Activated naive CD4-positive, alpha-beta T cell treated with anti-CD3 and anti-CD28 coated beads, Interleukin-2, amount 50 U/mL, for 24 hours (primary cell): ENCODE results near the gene ABL2.
"Not testable (repeated sequence)": the region's sequence is repeated elsewhere in the genome, so short reads cannot be mapped to it uniquely, and the experiment has no call there.

Experiments used
- H3K27ac Mint-ChIP-seq: one replicate; pipeline ENCODE4 v1.8.0; 2021; ENCODE audit warnings: mild to moderate bottlenecking, mixed read lengths
- H3K27me3 Mint-ChIP-seq: one replicate; pipeline ENCODE4 v1.8.0; 2021; ENCODE audit warnings: mixed read lengths
- H3K36me3 Mint-ChIP-seq: one replicate; pipeline ENCODE4 v1.8.0; 2021; ENCODE audit warnings: mixed read lengths
- H3K4me1 Mint-ChIP-seq: one replicate; pipeline ENCODE4 v1.8.0; 2021; ENCODE audit warnings: mixed read lengths
- H3K4me3 Mint-ChIP-seq: one replicate; pipeline ENCODE4 v1.8.0; 2021; ENCODE audit warnings: mild to moderate bottlenecking, mixed read lengths
- H3K9me3 Mint-ChIP-seq: one replicate; pipeline ENCODE4 v1.8.0; 2021; ENCODE audit warnings: mixed read lengths

ABL2 gene

DNA sequence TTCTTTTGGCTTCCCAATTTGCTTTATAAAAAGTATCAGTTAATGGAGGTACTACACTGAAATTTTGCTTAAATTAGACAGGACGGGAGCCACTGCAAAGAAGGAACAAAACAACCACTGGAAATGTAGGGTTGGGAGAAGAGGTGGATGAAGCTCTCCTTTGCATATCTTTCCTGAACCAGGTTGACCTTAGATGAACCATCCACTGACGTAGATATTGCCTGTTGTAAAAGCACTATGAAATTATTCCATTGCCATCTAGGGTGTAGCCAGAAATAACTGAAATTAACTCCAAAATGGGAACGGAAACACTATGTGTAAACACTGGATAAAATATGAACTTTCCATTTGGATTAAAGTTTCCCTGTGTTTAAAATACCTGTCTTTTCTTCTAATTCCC lies 1.2 kb upstream of the ABL2 start:
- peaks cover 40% of the 10 kb centered on the region for H3K4me1 Mint-ChIP-seq
- peak overlapping the region; percentile 90 for H3K4me3 Mint-ChIP-seq
- no peak overlapping the region for H3K27ac Mint-ChIP-seq
- H3K9me3 Mint-ChIP-seq, result no peaks in the 10 kb centered on the region
- H3K27me3 Mint-ChIP-seq, result no peaks in the 10 kb centered on the region
- H3K36me3 Mint-ChIP-seq, result peaks cover 4% of the 10 kb centered on the region

DNA sequence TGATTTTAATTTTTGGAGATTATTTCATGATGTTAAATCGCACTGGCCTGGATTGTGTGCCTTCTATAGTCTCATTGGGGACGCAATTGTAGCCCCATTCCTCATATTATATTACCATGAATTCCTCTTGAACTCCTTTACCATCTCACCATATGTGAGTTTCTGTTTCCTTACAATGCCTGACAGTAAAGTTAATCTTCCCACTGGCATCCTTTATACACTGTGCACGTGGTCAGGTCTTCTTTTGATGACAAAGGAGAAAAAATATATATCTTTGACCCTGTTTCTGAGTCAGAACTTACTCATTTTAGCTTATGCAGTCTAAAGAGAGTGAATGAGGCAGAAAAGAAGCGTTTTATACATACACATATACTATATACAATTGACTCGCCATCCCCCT lies 774 bp upstream of the ABL2 start:
- no peaks in the 10 kb centered on the region for H3K27me3 Mint-ChIP-seq
- peaks cover 4% of the 10 kb centered on the region for H3K36me3 Mint-ChIP-seq
- peak overlapping the region; percentile 93 for H3K27ac Mint-ChIP-seq
- H3K9me3 Mint-ChIP-seq, result no peaks in the 10 kb centered on the region
- H3K4me3 Mint-ChIP-seq, result peak overlapping the region; percentile 90
- peaks cover 40% of the 10 kb centered on the region for H3K4me1 Mint-ChIP-seq

DNA sequence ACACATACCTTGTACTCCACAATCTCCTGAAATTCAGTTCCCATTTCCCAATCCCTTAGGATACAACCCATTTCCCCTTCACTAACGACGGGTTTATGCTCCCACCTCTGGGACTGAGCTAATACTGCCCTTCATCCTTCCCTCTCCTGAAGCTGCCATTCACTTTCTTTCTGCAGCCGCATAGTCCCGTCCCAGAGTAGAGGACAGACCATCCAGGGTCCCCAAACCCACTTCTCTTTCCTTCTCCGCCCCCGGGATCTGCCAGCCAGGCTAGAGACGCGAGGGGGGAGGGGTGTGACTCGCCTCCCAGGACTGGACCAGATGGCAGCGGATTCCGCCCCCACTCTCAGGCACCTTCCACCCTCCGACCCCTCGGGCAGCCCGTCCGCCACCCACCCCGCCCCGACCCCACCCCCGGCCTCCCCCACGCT lies 679 bp downstream of the ABL2 start:
- Mint-ChIP-seq H3K4me1 (peaks cover 40% of the 10 kb centered on the region), H3K27ac (peak overlapping the region; percentile 79), H3K36me3 (peaks cover 4% of the 10 kb centered on the region), H3K4me3 (peak overlapping the region; percentile 86), H3K27me3 (no peaks in the 10 kb centered on the region), H3K9me3 (no peaks in the 10 kb centered on the region)

DNA sequence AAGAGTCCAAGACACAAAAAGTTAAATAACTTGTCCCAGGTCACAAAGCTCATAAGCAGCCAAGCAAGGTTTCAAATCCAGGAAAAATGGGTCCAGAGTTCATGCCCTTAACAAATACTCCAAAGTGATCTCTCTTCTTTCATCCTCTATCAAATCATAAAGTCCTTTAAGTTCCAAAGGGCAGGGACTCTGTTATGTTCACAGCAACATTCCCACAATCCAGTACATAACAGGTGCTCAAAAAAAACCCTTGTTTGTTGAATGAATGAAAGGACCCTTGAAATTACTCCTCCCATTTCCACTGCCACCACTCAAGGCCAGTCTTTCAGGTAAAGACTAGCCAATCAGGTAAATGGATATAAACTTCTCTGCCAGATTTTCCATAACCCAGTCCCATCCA lies 2.7 kb downstream of the ABL2 start:
- peaks cover 7% of the 10 kb centered on the region for H3K36me3 Mint-ChIP-seq
- no peaks in the 10 kb centered on the region for H3K27me3 Mint-ChIP-seq
- peaks cover 40% of the 10 kb centered on the region for H3K4me1 Mint-ChIP-seq
- peak overlapping the region; percentile 19 for H3K4me3 Mint-ChIP-seq
- peak overlapping the region; percentile 0 for H3K27ac Mint-ChIP-seq
- H3K9me3 Mint-ChIP-seq, result no peaks in the 10 kb centered on the region

DNA sequence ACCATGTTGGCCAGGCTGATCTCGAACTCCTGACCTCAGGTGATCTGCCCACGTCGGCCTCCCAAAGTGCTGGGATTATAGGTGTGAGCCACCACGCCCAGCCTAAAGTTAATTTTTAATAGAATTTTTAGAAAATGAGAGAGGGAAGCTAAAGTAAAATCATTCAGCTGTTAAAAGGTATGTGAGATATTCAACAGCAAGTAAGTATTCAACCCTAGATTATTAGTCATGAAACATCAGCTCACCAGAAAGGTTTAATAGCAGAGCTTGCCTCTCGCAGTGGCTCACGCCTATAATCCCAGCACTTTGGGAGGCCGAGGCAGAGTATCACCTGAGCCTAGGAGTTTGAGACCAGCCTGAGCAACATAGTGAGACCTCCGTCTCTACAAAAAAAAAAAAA lies 5.0 kb downstream of the ABL2 start:
- H3K4me3 Mint-ChIP-seq, H3K9me3 Mint-ChIP-seq, H3K36me3 Mint-ChIP-seq, H3K27me3 Mint-ChIP-seq, H3K27ac Mint-ChIP-seq: not testable (repeated sequence)
- H3K4me1 Mint-ChIP-seq, result peaks cover 35% of the 10 kb centered on the region

DNA sequence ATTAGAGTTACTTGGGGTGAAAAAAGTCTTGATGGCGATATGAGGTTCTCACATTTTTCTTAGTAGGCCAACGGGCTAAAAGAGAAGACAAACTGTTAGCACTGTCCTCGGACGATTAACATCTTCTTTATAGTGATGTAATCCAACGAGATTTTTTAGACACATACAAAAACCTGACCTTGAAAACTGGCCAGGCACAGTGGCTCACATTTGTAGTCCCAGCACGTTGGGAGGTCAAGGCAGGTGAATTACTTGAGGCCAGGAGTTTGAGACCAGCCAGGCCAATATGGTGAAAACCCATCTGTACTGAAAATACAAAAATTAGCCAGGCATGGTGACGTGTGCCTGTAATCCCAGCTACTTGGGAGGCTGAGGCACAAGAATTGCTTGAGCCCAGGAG lies 8.4 kb downstream of the ABL2 start:
- not testable (repeated sequence) for H3K9me3 Mint-ChIP-seq, H3K4me3 Mint-ChIP-seq, H3K27ac Mint-ChIP-seq, H3K36me3 Mint-ChIP-seq, H3K27me3 Mint-ChIP-seq
- peaks cover 20% of the 10 kb centered on the region for H3K4me1 Mint-ChIP-seq

DNA sequence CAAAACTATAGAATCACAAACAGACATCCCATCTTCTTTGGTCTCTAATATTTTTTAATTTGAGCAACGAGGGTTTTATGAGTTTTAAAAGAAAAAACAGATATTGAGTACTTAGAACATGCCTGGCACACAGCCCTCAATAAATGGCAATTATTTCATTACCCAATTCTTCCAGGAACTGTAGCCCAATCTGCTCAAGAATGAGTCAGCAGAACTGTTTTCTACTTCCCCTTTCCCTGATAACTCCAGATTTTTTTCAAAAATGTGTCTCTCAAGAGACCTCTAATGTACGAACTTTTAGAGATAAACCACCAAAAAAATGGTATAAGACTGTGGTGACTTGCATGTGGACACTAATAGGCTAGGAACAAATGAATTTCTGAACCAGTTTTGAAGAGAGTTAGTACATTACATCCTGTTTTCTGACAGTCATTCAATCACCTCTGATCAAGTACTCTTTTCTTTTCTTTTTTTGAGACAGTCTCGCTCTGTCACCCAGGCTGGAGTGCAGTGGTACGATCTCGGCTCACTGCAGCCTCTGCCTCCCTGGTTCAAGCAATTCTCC lies 11.5 kb downstream of the ABL2 start:
- peaks cover 8% of the 10 kb centered on the region for H3K36me3 Mint-ChIP-seq
- peaks cover 30% of the 10 kb centered on the region for H3K4me1 Mint-ChIP-seq
- H3K27me3 Mint-ChIP-seq, result no peaks in the 10 kb centered on the region
- H3K4me3 Mint-ChIP-seq, result no peak overlapping the region
- peak overlapping the region; percentile 55 for H3K27ac Mint-ChIP-seq
- no peaks in the 10 kb centered on the region for H3K9me3 Mint-ChIP-seq

DNA sequence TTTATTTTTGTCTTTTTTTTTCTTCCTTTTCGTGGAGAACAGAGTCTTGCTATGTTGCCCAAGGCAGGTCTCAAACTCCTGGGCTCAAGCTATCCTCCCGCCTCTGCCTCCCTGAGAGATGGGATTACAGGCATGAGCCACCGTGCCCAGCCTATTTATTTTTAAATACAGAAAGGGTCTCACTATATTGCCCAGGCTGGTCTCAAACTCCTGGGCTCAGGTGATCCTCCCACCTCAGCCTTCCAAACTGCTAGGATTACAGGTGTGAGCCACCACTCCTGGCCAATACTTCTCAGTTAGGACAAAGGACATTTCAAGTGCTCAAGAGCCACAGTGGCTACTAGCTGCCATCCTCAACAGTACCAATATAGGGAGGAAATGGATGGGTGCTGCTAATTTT lies 16.2 kb downstream of the ABL2 start:
- H3K36me3 Mint-ChIP-seq, H3K27ac Mint-ChIP-seq, H3K4me3 Mint-ChIP-seq, H3K9me3 Mint-ChIP-seq, H3K27me3 Mint-ChIP-seq: not testable (repeated sequence)
- H3K4me1 Mint-ChIP-seq, result peaks cover 29% of the 10 kb centered on the region

DNA sequence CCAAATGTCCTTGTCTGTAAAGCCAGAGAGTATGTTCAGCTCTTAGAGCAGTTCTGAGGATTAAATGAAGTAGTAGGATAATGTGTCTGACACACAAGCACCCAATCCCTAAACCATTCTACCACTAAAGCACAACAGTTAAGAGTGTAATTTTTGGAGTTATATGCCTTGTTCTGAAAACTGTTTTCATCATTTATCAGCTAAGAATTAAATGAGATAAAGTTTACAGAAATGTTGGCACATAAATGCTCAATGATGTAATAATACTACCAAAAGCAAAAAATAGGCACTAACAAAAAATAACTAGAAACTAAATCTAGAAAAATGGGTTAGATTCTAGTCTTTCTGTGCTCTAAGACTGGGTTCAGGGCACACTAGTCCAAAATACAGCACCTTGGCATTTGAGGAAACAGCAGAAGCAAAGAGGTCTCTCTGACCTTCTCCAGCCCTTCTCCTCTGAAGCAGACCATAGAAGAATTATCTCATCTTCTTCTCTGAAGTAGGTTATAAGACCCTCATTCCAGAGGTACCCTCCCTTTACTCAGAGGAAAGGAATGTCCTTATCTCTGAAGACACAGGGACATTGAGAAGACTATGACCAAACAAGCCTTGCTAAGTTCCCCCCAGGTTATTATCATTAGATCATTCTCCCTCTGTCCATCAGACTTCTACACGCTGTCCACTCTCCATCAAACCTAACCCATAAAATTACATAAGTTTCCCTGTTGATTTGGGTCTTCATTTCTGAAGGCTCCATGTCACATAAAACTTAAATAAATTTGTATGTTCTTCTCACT lies 20.6 kb downstream of the ABL2 start:
- peaks cover 34% of the 10 kb centered on the region for H3K4me1 Mint-ChIP-seq
- no peaks in the 10 kb centered on the region for H3K9me3 Mint-ChIP-seq
- no peaks in the 10 kb centered on the region for H3K27me3 Mint-ChIP-seq
- H3K36me3 Mint-ChIP-seq, result peaks cover 7% of the 10 kb centered on the region
- no peak overlapping the region for H3K27ac Mint-ChIP-seq
- H3K4me3 Mint-ChIP-seq, result no peak overlapping the region

DNA sequence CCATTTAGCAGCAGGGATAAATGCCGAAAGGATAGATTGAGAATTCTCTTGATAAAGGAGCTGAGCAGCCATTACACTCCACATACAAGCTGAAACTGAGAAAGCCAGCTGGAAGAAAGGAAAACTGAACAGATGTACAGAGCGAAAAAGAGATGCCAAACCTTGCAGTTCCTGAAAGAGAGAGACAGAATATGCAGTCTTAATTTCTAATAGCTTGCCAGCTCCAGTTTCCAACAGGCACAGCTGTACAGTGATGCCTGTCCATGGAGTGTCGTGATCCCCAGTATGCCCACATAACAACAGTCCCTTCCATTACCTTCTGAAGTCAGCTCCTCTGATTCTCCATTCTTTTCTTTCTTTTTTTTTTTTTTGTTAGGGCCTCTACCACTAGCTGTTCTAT lies 22.7 kb downstream of the ABL2 start:
- Mint-ChIP-seq H3K4me1 (peaks cover 51% of the 10 kb centered on the region), H3K4me3 (no peak overlapping the region), H3K27ac (no peak overlapping the region), H3K9me3 (no peaks in the 10 kb centered on the region), H3K27me3 (no peaks in the 10 kb centered on the region), H3K36me3 (peaks cover 6% of the 10 kb centered on the region)

DNA sequence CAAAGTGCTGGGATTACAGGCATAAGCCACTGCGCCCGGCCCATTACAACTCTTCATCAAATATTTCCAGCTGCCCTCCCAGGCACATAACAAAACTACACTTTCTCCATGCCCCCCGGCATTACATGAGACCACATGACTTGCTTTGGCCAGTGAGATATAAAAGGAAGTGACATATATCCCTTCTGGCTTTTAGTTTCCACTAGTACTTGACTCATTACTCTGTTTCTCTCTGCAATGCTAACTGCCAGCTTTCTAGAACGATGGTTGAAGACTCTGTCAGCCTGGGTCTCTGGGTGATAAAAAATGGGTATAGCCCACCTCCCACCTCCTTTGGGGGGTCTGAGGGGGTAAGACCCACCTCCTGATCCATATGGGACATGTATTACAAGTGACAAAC lies 24.2 kb downstream of the ABL2 start:
- Mint-ChIP-seq H3K4me1 (peaks cover 61% of the 10 kb centered on the region), H3K9me3 (no peaks in the 10 kb centered on the region), H3K36me3 (peaks cover 4% of the 10 kb centered on the region), H3K27ac (peak overlapping the region; percentile 59), H3K4me3 (no peak overlapping the region), H3K27me3 (no peaks in the 10 kb centered on the region)

DNA sequence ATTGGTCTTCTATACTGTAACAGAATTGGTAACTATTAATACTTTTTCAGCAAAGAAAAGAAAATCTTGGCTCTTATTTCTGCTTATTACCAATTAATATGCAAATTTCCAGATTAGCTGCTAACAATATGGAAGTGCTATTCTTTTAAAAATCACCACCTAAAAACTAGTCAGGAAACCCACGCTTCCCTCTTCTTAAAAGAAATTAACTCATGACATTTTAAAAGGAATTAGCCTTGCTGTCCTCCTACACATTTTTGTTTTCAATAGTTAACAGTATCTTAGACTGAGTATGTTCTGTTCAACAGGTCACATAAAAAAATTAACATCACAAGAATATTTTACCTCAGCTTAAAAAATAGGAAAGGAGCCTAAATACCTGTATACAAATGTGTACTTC lies 27.3 kb downstream of the ABL2 start:
- Mint-ChIP-seq H3K27ac (no peak overlapping the region), H3K36me3 (peaks cover 4% of the 10 kb centered on the region)

DNA sequence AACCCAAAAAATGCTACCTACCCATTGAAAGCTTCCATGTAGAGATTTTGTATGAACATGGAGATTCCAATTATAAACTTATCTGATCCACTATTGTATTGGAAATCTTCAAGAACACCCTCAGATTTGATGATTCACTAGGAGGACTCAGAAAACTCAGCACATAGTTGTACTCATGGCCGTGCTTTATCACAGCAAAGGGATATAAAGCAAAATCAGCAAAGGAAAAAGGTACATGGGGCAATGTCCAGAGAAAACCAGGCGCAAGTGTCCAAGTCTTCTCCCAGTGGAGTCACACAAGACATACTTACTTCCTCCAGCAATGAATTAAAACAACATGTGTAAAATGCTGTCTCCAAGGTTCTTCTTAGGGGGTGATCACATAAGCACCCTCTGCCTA lies 28.9 kb downstream of the ABL2 start:
- H3K36me3 Mint-ChIP-seq, result peaks cover 4% of the 10 kb centered on the region
- H3K27ac Mint-ChIP-seq, result no peak overlapping the region
- peaks cover 41% of the 10 kb centered on the region for H3K4me1 Mint-ChIP-seq

More for the DNA sequence above, 27.3 kb downstream of the ABL2 start:
- Mint-ChIP-seq H3K4me1 (peaks cover 48% of the 10 kb centered on the region), H3K27me3 (no peaks in the 10 kb centered on the region), H3K4me3 (no peak overlapping the region), H3K9me3 (no peaks in the 10 kb centered on the region)

DNA sequence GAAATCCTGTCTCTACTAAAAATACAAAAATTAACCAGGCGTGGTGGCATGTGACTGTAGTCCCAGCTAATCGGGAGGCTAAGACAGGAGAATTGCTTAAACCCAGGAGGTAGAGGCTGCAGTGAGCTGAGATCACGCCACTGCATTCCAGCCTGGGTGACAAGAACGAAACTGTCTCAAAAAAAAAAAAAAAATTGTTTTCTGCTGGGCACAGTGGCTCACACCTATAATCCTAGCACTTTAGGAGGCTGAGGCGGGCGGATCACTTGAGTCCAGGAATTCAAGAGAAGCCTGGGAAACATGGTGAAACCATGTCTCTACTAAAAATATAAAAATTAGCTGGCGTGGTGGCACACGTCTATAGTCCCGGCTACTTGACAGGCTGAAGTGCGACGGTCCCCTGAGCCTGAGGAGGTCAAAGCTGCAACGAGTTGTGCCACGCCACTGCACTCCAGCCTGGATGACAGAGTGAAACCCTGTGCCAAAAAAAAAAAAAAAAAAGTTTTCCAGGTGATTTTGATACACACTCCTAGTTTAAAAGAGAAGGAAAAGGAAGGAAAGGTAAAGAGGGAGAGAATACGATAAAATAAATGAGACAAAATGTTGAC lies 31.7 kb downstream of the ABL2 start:
- H3K4me3 Mint-ChIP-seq, result no peak overlapping the region
- H3K36me3 Mint-ChIP-seq, result peaks cover 2% of the 10 kb centered on the region
- H3K4me1 Mint-ChIP-seq, result peaks cover 34% of the 10 kb centered on the region
- H3K27ac Mint-ChIP-seq, result no peak overlapping the region
- no peaks in the 10 kb centered on the region for H3K27me3 Mint-ChIP-seq
- H3K9me3 Mint-ChIP-seq, result no peaks in the 10 kb centered on the region

More for the DNA sequence above, 28.9 kb downstream of the ABL2 start:
- H3K27me3 Mint-ChIP-seq, result no peaks in the 10 kb centered on the region
- no peak overlapping the region for H3K4me3 Mint-ChIP-seq
- H3K9me3 Mint-ChIP-seq, result no peaks in the 10 kb centered on the region

DNA sequence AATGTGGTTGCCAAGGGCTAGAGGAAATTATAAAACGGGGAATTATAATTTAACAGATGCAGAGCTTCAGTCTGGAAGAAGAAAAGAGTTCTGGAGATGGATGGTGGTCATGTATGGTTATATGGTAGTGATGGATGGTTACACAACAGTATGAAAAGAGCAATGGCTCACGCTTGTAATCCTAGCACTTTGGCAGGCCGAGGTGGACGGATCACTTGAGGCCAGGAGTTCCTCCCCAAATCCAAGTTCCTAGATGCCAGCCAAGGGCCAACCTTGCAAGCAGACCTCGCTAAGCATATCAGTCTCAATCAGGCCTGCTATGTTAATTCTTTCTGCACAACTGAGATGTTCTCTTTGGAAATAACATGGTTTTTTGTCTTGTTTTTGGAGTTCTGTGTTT lies 33.6 kb downstream of the ABL2 start:
- not testable (repeated sequence) for H3K4me3 Mint-ChIP-seq, H3K27ac Mint-ChIP-seq, H3K9me3 Mint-ChIP-seq, H3K27me3 Mint-ChIP-seq, H3K36me3 Mint-ChIP-seq
- peaks cover 29% of the 10 kb centered on the region for H3K4me1 Mint-ChIP-seq

DNA sequence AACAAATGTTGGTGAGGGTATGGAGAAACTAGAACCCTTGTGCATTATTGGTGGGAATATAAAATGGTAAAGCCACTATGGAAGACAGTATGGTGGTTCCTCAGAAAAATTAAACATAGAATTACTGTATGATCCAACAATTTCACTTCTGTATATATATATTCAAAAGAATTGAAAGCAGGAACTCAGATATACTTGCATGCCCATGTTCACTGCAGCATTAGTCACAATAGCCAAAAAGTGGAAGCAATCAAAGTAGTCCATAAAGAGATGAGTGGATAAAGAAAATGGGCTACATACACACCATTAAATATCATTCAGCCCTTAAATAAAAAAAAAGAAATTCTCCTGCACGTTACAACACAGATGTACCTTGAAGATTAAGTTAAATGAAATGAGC lies 34.1 kb downstream of the ABL2 start:
- Mint-ChIP-seq H3K4me1 (peaks cover 29% of the 10 kb centered on the region), H3K36me3 (no peaks in the 10 kb centered on the region), H3K4me3 (no peak overlapping the region), H3K27ac (no peak overlapping the region), H3K9me3 (no peaks in the 10 kb centered on the region), H3K27me3 (no peaks in the 10 kb centered on the region)
